ENCODE results near the gene ZBTB44.

DNA sequence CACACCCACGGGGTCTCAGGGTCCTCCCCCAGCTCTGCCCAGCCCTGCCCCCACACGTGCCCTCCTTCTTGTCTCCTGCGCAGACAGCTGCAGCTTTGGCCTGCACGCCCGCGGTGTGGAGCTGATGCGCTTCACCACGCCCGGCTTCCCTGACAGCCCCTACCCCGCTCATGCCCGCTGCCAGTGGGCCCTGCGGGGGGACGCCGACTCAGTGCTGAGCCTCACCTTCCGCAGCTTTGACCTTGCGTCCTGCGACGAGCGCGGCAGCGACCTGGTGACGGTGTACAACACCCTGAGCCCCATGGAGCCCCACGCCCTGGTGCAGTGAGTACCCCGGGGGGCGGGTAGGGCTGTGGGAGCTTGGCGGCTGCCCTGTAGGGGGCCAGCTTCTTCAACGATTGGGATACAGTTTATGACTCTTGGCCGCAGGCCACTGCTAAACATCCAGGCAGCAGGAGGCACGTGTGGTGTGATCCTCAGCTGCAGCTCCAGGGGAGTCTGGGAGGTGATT, 124.3 kb downstream of the ZBTB44 start:
- no peak for TF ChIP-seq TCF4 (CRISPR knock-in tag; IDR thresholded peaks at IDR 0.05; ENCODE audit: borderline replicate concordance)
- TF ChIP-seq ESRRG (CRISPR knock-in tag; IDR thresholded peaks at IDR 0.05) = no peak
- no peak for TF ChIP-seq TOX (CRISPR knock-in tag; IDR thresholded peaks at IDR 0.05; ENCODE audit: borderline replicate concordance)
- no peak for TF ChIP-seq ARNTL (CRISPR knock-in tag; IDR thresholded peaks at IDR 0.05; ENCODE audit: borderline replicate concordance, low read depth)
- no peak for TF ChIP-seq ISL1 (CRISPR knock-in tag; IDR thresholded peaks at IDR 0.05)
- TF ChIP-seq ZNF565 (CRISPR knock-in tag; conservative IDR thresholded peaks at IDR 0.05; ENCODE audit: low read depth) = no peak
- TF ChIP-seq POU6F1 (CRISPR knock-in tag; IDR thresholded peaks at IDR 0.05; ENCODE audit: borderline replicate concordance, low read depth) = no peak
- TF ChIP-seq, protein P1, sequence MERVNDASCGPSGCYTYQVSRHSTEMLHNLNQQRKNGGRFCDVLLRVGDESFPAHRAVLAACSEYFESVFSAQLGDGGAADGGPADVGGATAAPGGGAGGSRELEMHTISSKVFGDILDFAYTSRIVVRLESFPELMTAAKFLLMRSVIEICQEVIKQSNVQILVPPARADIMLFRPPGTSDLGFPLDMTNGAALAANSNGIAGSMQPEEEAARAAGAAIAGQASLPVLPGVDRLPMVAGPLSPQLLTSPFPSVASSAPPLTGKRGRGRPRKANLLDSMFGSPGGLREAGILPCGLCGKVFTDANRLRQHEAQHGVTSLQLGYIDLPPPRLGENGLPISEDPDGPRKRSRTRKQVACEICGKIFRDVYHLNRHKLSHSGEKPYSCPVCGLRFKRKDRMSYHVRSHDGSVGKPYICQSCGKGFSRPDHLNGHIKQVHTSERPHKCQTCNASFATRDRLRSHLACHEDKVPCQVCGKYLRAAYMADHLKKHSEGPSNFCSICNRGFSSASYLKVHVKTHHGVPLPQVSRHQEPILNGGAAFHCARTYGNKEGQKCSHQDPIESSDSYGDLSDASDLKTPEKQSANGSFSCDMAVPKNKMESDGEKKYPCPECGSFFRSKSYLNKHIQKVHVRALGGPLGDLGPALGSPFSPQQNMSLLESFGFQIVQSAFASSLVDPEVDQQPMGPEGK (CRISPR knock-in tag; IDR thresholded peaks at IDR 0.05; ENCODE audit: borderline replicate concordance) = no peak
- no peak for TF ChIP-seq ZC3H10 (CRISPR knock-in tag; IDR thresholded peaks at IDR 0.05)
- no peak for TF ChIP-seq RARB (CRISPR knock-in tag; IDR thresholded peaks at IDR 0.05)
- TF ChIP-seq PPARA (CRISPR knock-in tag; IDR thresholded peaks at IDR 0.05; ENCODE audit: borderline replicate concordance) = no peak
- TF ChIP-seq CSDC2 (CRISPR knock-in tag; IDR thresholded peaks at IDR 0.05) = no peak
